Cerebellar cortex (tissue), 1 donor: ENCODE data around the gene LSM12.

Experiments used
- DNase-seq: peaks from one replicate; pipeline ENCODE4 v3.0.0-alpha.2; 2015; ENCODE audit warnings: low spot score

The LSM12 gene

GRCh38 chr17:43986225-43986981 is 80.1 kb downstream of the LSM12 start:
- no peak for DNase-seq

DNA sequence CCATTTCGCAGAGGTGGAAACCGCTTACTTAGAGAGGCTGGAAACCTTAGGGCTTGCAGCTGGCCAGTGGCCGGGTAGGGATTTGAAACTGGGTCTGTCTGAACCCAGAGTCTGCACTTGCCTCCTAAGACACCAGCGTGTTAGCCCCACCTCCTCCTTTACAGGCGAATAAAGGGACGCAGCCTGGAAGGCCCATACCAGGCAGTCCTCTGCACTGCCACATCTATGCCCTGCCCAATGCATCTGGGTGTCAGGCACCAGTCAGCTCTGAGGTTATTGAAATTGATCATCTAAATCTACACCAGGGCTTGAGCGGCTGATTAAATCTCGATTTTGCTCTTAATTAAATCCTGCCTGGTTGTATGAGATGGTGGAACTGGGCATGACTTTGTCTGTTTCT is 82.0 kb downstream of the LSM12 start:
- no peak for DNase-seq
